GM04504 (cell line): Measurements from ENCODE around the gene SLC9A9.
"Not testable (repeated sequence)": the region's sequence is repeated elsewhere in the genome, so short reads cannot be mapped to it uniquely, and the experiment has no call there.

Source experiments
- DNase-seq: peaks from one replicate; pipeline ENCODE4 v3.0.0-alpha.2; 2012; ENCODE audit warnings: low read depth

The SLC9A9 gene

DNA sequence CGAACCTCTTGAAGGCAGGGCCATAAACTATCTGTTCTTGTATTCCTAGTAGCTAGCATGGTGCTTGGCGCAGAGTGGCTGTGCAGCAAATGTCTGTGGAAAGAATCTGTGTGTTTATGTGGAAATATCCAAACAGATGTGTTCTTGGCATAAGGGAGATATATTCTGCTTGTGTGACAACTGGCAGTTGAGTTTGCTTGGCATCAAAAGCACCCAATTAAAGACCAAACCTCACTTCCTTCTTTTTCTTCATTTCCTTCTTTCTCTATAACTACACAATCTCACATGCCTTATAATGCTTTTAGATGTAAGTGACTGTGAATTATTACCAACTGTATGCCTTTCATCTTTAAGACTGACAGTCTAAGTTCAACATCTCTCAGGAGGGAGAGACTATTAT lies 296.5 kb downstream of the SLC9A9 start:
- no peak for DNase-seq

DNA sequence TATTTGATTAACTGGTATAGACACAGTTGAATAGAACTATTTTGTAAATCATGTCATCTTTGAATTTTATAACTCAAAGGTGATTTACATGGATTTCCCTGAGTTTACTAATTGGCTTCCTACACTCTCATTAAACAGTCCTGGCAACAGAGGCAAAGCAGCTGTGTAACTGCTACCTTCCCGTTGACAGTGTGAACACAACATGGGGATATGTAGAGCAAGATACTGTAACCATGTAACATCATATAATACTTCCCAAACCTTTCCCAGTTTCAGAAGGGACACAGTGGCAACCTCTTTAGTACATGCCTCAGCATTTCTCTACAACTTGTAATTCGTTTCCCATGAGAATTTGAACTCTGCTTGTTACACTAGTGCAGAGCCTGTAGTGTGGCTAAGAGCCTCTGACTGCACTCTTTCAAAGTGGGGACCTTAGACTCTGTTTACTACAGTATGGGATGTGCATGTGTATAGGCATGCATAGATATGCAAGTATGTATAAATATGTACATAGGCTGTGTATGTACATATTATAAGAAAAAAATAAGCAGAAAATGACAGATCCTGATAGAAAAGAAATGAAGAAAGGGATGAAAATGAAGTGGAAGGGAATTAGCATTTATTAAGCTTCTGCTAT lies 299.3 kb downstream of the SLC9A9 start:
- DNase-seq, result no peak

DNA sequence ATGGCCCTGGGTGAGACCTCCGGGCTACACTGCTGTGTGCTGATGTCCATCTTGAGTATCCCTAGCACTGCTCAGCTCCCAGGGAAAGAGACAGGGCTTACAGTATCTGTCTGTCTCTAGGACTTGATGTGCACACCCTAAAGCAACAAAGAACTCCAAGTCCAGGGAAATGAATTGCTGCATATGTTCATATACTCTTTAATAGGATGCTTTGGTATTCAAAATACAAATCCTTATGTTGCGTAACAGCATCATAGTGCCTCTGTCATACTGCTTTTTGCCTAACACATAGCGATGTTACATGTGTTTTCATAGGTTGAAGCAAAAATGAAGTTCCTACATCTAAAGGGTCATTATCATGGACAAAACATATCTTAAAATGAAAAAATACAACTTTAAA lies 299.9 kb downstream of the SLC9A9 start:
- no peak for DNase-seq

DNA sequence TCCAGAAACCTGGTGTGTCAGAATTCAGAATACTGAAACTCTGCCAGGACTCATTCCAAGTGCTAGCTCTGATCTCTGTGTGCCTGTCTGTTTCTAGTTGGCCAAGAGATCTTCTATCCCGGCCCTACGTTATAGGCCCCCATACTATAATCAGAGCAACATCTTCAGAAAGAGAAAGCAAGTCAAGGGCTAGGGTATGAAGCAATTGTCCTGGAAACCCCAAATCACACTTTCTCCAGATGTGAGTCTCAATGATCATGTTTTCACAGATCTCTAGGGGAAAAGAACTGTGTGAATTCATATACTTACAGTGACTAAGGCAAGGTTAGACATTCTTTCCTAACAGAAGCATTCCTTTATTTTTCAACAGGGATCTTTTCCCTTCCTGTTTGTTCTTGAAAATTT lies 309.7 kb downstream of the SLC9A9 start:
- peak; percentile 51 for DNase-seq

DNA sequence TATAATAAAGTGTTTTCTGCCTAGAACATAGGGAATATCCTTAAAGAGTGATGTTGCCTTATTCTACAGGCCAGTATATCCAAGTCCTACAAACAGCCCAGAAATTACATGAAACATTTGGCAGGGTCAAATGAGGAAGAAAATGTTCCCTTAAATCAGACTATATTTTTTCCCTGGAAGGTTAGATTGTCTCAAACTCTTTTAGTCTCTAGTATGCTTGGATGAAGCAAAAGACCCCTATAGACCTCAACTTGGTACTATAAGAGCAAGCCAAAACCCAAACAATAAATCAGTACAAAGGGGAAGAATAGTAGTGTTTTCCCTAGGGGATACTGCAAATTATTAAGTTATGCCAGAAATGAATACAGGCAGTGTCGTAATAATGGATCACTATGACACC lies 310.2 kb downstream of the SLC9A9 start:
- no peak for DNase-seq

DNA sequence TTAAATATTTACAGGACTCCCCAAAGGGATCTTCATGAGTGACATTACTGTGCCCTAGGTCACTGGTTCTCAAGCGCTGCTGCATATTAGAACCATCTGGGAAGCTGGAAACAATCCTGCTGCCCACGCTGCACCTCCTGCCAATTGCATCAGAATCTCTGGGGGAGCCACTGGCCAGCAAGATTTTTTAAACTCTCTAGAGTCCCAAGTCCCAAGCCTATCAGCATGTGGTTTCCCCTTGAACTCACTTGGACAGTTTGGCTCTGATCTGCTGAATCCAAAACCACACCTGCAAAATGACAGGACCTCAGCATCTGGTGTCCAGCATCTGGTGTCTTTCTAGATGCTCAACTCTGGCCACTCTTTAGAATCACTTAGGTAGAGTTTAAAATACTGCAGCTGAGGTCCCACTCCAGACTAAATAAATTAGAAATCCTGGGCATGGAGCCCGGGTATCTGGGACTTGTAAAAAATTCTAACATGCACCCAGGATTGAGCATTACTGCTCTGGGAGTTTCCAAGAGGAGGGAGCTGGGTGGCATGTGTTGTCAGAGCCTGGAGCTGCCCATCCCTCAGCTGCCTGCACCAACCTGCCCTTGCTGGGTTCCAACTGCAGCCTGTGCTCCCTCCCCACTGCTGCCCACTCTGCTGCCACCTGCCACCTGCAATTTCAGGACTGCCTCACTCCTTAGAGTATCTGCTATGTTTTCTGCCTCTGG lies 311.3 kb downstream of the SLC9A9 start:
- peak; percentile 51 for DNase-seq

DNA sequence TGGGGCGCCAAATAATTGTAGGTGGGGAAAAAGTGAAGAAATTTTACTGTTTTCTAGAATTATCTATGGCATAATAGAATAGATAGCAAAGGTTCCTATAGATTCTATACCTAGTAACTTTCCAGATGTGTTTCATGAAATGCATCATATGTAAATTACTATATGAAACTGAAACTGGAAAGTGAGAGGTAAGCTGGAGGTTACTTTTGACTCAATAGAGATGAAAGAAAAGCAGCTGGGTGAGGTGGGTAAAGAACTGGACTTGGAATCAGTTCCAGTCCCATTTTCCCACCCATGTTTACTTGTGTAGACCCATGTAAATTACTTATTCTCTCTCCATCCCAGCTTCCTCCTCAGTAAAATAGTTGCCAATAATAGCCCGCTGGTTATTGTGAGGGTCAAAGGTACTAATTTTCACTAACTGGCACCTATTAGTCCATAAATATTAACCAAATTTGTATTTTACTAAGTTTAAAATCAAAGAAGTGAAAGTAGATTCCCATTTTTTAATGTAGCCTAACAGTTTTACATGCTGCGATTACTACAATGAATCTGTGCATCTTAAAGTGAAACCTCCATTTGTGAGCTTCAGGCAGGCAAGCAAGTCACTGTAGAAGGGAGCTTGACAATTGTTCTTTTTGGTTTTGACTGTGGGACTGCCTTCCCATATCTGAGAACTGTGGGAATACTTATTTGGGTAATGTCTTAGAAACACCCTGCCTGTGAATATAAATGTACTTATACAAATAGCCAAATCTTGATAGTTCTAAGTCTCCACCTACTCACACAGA lies 312.1 kb downstream of the SLC9A9 start:
- DNase-seq, result no peak

DNA sequence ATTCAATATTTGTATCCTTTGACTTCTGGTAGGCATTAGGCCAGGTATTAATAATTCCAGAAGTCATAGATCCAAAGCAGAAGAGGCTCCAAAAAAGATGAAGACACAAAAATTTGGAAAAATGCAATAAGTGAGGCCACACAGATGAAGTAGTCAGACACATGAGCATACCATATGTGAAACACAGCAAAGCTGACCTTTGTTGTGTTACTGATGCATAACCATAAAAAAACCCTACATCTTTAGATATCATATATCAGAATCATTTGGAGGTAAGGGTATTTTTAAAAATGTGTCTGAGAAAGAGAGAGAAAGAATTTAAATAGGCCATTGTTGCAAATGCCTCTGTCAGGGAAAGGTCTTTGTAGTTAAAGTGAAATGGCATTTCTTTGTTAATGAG lies 314.9 kb downstream of the SLC9A9 start:
- no peak for DNase-seq

DNA sequence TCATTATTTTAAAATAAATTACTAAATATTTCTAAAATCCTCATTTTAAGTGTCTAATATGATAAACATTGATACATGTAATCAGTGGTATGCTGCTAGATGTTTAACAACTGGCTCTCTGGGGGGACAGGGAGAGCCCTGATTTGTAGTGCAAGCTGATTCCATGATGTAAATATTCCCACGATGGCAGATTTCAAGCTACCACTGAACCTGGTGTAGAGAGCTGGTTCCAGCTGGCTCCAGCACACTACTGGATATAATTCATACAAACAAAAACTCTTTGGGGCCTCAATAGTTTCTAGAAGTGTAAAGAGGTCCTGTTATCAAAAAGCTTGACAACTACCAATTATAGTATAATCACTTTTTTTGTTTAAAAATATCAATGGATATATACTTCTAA lies 316.2 kb downstream of the SLC9A9 start:
- no peak for DNase-seq

DNA sequence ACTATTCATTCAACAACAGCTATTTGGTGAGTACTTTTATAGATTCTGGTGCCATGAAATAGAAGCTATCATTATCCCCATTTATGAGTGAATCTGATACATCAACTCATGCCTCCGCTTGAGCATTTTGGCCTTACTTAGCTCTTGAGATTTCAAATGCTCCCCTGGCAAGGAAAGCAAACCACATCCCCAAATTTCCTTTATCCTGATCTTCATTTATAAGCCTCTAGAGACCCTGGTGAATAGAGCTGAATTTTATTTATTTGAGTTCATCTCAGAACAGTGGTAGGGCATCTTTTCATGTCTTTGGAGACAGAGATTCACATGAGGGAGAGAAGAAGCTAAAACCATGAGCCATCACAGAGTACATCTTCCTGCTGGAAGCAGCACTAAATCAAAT lies 317.2 kb downstream of the SLC9A9 start:
- no peak for DNase-seq

DNA sequence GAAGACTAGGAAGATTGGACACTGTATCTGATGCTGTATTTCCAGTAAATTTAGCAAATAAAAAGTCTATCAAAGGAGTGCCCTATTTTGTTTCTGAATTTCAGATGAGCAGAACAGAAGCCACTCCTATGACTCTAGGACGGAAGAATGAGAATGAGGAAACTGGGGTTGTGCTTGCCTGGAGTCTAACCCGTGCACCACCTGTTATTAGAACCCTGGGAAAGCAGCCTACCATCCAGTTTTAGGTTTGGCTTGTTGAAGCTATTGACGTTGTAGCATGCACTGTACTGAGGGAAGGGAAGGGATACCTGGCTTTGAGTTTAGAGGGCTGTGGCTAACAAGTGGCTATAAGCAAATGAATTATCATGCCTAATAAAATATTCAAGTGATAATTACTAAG lies 318.5 kb downstream of the SLC9A9 start:
- DNase-seq, result no peak

DNA sequence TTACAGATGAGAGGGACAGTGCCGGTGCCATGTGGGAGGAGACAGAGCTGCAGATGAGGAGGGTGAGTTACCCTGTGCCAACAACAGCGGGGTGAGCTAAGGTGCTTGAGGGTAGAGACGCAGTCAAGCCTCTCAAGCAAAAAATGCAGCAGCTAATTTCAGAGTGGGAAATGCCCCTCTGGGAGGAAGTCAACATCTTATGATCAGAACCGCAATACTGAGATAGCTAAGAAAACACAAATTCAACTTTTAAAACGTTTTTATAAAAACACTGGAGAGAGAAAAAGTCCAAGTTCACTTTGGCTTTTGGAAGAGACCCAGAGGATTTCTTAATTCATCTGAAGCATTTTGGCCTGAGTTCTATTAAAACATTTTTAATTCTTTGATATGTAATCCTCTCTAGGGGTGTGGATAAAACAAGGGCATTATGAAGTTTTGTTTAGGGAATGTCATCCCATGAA lies 319.2 kb downstream of the SLC9A9 start:
- no peak for DNase-seq

DNA sequence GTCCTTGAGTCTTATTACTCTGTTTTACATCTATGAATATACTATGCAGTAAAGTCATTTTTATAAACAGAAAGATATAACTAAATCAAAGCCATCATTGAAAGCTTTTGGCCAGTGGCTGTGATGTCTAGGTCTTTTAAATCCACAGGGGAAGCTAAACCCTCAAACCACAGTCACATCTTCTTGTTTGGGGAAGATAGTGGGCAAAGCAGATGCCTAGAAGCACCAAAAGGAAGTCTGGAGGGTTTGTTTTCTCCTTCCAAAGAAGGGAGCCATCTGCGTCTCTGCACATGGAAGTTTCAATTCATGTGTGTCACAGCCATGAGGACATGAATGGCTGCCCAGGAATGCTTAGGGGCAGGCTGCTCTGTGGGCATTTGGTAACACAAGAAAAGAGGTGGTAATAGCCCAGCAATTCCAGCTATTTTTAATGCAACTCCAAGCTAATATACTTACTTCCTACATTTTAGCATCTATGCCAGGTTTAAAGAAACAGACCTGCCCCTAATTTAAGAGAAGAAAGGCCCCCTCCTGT lies 322.2 kb downstream of the SLC9A9 start:
- no peak for DNase-seq

DNA sequence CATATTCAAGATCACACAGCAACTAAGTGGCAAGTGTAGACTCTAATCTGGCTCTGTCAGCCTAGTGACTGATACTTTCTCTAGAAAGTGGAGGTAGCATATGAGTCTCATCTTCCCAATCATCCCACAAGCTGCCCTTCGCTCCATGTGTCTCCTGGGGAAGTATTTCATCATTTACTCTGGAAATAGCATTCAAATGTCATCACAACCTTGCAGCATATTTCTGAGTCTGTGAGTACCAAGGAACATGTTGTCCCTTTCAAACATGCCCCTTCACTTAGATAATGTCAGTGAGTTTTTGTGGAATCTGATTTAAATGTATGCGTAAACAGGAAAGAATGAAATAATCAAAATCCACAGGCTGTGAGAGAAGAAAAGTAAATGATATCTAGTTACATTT lies 322.9 kb downstream of the SLC9A9 start:
- no peak for DNase-seq

DNA sequence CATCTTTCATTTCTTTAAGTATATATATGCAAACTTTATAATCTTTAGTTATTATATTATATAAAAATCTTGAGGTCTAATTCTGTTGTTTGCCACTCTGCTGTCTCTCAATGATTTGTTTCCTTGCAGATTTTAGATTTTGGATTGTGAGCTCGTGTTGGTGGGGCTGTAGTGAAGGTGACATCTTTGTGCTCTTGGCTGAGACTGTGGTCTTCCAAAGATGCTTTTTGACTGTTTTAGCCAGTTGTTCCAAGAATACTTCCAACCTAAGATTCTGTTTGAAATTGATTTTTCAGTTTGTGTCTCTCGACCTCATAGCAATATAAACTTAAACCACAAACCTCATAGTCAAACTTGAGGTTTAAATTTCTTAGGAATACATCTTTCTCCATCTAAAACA lies 326.5 kb downstream of the SLC9A9 start:
- DNase-seq, result no peak

DNA sequence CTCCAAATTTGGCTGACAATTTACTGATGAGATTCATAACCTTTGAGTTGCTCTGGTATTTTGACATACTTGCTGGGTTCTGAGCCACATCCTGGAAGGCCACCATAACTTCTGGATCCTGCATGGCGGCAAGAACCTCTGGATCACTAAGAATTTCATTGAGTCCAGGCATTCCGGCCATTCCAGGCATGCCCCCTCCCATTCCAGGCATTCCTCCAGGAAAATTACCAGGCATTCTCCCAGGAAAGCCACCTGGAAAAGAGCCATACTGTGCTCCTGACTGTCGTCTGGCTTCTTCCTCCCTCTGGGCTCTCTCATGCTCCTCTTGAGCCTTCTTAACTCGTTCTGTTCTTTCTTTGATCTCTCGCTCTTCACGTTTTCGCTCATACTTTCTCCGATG lies 331.1 kb downstream of the SLC9A9 start:
- DNase-seq, result not testable (repeated sequence)

DNA sequence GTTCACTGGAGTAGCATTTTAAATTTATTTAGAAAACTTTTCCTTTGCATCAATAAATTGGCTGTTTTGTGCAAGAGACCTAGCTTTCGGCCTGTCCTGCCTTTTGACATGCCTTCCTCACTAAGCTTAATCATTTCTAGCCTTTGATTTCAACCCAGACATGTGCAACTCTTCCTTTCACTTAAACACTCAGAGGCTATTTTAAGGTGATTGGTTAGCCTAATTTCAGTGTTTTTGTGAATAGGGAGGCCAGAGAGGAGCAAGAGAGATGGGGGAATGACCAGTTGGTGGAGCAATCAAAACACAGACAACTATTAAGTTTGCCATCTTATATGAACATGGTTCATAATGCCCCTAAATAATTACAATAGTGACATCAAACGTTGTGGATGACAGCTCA lies 333.4 kb downstream of the SLC9A9 start:
- no peak for DNase-seq

DNA sequence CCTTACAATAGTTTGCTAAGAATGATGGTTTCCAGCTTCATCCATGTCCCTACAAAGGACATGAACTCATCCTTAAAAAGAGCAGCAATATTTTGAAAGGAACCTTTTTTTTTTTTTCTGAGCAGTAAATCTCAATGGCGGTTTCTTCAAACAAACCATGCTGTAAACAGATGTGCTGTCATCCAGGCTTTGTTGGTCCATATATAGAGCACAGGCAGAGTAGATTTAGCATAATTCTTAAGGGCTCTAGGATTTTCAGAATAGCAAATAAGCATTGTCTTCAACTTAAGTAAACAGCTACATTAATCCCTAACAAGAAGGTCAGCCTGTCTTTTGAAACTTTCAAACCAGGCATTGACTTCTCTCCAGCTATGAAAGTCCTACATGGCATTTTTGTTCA lies 334.2 kb downstream of the SLC9A9 start:
- no peak for DNase-seq

DNA sequence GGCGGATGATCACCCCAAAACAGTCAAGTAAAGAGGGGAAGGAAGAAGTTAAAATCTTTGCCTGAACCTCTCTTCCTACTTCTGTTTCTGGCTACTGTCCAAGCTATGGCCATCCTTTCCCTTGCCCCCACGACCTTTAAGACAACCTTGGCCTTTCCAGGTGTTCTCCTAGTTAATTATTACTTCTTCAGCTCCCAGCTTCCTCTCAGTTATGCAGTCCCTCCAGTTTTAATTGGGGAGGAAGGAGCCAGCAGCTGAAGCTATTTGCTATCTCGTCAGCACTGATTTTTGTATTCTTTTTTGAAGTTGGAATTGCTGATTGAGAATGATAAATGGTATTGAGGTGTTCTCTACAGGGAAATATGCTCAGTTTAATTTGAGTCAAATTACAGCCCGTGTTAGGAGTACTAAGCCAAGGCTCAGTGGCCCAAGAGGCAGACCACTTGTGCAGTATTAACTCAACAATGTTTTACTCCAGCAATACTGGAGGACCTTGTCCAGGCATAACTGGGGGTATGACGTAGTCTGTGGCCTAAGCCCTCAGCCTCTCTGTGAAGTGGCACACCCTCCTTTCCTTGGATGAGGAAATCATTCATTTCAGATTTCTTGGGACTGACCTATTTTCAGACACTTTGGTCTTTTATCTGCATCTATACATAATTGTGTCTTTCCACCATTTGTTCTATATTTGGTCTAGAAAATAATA lies 336.9 kb downstream of the SLC9A9 start:
- DNase-seq, result no peak

DNA sequence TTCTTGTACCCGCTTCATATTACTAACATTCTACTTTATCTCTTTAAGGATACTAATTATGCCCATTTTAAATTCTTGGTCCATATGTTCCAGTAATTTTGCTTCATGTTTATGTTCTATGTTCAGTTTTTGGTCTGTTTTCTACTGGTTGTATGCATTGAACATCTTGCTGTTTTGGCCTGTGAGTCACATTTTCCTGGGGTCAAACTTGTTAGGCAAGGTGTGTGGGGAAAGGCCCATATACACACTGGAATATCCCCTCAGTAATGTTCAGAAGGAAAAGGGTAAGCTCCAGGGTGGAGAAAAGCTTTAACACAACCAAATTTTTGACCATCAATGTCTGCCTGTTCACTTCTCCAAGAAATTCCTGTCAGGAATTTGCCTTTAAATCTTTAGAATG lies 337.7 kb downstream of the SLC9A9 start:
- no peak for DNase-seq

DNA sequence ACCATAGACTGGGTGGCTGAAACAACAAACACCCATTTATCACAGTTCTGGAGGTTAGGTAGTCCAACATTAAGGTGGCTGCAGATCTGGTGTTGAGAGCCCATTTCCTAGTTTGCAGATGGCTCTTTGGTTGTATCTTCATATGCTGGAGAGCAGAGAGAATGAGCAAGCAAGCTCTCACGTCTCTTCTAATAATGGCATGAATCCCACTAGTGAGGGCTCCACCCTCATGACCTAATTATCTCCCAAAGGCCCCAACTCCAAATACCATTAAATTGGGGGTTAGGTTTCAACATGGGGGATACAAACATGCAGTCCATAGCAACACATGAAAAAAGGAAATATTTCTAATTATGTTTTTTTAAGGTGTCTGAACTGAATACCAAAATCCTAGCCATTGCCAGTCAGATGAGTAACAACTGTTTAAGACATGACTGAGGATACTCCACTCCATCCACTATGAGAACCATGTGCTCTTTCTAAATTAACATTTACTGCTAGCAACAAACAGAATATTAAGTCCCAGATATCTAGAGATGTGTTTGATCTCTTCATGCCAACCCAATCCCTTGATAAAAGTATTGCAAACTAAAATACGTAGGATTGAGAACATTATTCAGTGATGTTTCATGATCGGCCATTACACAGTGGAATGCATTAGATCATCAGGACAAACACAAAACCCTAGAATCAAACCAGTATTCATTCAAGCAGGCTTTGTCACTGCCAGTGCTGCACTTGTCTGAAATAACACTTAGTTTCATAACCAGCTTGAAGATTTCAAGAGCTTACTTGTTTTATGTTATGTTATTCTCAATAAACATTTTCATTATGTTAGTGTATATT lies 340.3 kb downstream of the SLC9A9 start:
- DNase-seq, result peak; percentile 22
